ENCODE measurements around the gene C16orf89.

GRCh38 chr16:5073279-5073629, 7.5 kb upstream of the C16orf89 start:
- TF ChIP-seq CTCF (IDR thresholded peaks at IDR 0.05; ENCODE audit: insufficient read depth, low read length) = no peak
- TF ChIP-seq POLR2AphosphoS5 (IDR thresholded peaks at IDR 0.05; ENCODE audit: low read depth) = no peak
- no peak for TF ChIP-seq SPI1 (IDR thresholded peaks at IDR 0.05; ENCODE audit: borderline replicate concordance, low read depth)
- no peak for TF ChIP-seq GABPA (IDR thresholded peaks at IDR 0.05; ENCODE audit: low read depth)
- no peak for TF ChIP-seq REST (IDR thresholded peaks at IDR 0.05; ENCODE audit: insufficient replicate concordance, low read depth)
